ENCODE data around the gene LRP1B. TPM values are rescaled to one million over a fixed set of nuclear protein-coding genes. Genes with fewer than 3 reads are reported as not detected.

Gene LRP1B
- polyA plus RNA-seq, 6 donors from 2014 or later = not detected

DNA sequence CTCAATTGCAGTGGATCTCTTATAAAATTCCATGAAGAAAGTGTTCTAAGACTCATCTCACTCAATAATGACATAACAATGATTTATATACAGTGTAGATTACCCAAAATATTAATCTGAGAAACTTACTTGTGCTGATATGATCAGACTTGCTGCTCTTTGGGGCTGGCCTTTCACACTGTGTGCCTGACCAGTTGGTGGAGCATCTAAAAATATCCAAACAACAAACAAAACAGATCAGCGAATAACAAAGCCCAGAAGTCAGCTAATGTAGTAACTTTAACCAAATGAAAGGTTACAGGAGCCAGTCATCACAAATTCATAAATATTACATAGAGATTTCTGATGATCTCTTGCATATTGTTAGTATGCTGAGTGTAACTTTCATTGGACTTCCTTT, 1883.9 kb downstream of the LRP1B start:
- Mint-ChIP-seq H3K27me3 (no peaks in the 10 kb centered on the region), H3K9me3 (peaks cover 0 to 4% (median 0%) of the 10 kb centered on the region in 7 donors), H3K4me3 (no peak overlapping the region), H3K36me3 (no peaks in the 10 kb centered on the region), H3K27ac (no peak overlapping the region), H3K4me1 (no peaks in the 10 kb centered on the region)
- ATAC-seq (ENCODE audit: low read depth in 2 of 2) (no peak), DNase-seq (no peak)

DNA sequence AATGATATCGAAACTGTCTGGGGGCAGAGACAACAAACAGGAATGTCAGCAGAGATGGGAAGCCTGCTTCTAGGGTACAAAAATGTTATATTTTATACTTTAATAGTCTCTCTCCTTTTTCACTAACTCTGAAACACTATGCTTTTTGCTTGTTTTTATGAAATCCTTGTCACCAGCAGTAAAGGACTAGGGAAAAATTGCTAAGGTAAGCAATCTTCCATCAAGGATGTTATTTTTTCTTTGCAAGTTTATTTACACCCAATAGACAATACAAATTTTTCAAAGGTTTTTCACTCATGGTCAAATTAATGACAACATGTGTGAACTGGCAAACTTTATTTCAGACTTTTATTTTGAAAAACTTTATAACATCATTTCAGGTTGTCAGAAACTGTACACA, 1884.8 kb downstream of the LRP1B start:
- no peaks in the 10 kb centered on the region for H3K27me3 Mint-ChIP-seq
- no peak overlapping the region for H3K27ac Mint-ChIP-seq

DNA sequence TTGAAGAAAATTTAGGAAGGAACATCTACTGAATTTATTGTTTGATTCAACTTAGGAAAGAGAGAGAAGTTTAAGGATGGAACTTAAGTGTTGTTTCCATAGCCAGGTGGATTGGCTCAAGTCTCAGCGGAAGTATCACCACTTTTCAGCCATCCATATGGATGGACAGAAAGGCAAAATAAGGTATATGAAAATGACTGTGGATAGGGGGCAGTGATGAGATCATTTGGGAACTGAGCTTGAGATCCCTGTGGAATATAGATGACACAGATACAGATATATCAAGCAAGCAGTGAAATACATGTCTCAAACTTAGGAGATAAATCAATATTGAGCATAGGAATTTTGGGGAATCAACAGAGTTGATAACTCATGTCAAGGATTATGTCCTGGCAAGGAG, 1887.9 kb downstream of the LRP1B start:
- H3K4me3 Mint-ChIP-seq = no peak overlapping the region
- no peaks in the 10 kb centered on the region for H3K36me3 Mint-ChIP-seq
- ATAC-seq (ENCODE audit: low read depth in 2 of 2) = no peak
- H3K27ac Mint-ChIP-seq = no peak overlapping the region
- no peaks in the 10 kb centered on the region for H3K4me1 Mint-ChIP-seq
- peaks cover 0 to 4% (median 0%) of the 10 kb centered on the region in 7 donors for H3K9me3 Mint-ChIP-seq
- H3K27me3 Mint-ChIP-seq = no peaks in the 10 kb centered on the region
- no peak for DNase-seq

More for the DNA sequence above, 1884.8 kb downstream of the LRP1B start:
- ATAC-seq (ENCODE audit: low read depth in 2 of 2) = no peak
- no peak for DNase-seq
- no peaks in the 10 kb centered on the region for H3K4me1 Mint-ChIP-seq
- H3K4me3 Mint-ChIP-seq = no peak overlapping the region
- H3K36me3 Mint-ChIP-seq = no peaks in the 10 kb centered on the region
- H3K9me3 Mint-ChIP-seq = peaks cover 0 to 4% (median 0%) of the 10 kb centered on the region in 7 donors

DNA sequence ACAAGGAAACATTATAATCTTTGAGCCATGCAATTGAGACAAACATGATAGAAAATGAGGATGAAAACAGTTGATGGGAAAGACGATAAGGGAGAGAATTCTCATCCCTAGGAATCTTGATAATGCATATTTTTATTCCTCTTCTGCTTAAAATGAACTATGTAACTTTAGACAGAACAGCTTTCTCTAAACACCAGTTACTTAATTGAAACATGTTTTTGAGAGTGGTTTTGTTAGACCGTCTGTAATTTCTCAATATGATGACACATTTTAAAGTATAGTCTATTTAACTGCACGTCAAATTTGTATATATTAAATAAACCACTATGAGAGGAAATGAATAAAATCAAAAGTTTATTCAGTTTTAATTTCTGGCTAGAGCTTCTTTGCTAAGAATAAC, 1896.7 kb downstream of the LRP1B start:
- DNase-seq (no peak), ATAC-seq (ENCODE audit: low read depth in 2 of 2) (no peak)
- Mint-ChIP-seq H3K27me3 (no peaks in the 10 kb centered on the region), H3K4me3 (no peak overlapping the region), H3K9me3 (no peaks in the 10 kb centered on the region), H3K27ac (no peak overlapping the region), H3K4me1 (no peaks in the 10 kb centered on the region), H3K36me3 (no peaks in the 10 kb centered on the region)

DNA sequence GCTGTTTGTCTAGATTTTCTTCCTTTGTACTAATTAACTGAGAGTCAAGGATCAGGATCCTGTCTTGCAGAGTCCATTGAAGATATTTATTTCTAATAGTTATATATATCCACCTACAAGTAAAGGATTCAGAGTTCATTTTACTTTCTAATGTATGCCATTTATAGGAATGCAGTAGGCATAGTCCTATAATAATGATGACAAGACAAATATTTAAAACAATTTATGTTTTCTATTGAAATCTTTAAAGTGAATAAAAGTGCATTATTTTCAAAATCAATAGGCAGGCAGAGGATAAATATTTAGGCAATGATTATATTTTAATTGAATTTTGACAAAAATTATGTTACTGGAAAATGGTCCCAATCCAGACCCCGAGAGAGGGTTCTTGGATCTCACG, 1919.9 kb downstream of the LRP1B start:
- ATAC-seq (ENCODE audit: low read depth in 2 of 2) = no peak
- Mint-ChIP-seq H3K27me3 (no peaks in the 10 kb centered on the region), H3K36me3 (no peaks in the 10 kb centered on the region), H3K27ac (no peak overlapping the region), H3K4me3 (no peak overlapping the region), H3K4me1 (no peaks in the 10 kb centered on the region), H3K9me3 (peaks cover 0 to 7% (median 3%) of the 10 kb centered on the region in 7 donors)
- DNase-seq = no peak

DNA sequence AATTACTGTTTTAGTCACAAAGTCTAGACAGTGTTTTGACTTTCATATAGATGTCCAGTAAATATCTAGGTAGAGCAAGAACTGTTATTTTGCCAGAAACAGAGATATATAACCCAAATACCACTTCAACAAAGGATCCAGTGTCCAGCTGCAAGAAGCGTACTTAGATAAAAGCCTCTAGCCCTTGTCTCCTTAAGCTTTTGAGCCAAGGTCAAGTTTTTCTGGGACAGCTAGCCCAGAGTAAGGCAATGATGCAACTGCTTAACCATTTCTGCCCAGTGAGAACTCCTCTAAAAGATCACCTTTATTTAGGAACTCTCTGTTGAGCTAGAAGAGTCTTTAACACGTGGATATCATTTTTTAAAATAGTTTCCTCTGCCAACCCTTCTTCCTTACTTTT, 1925.7 kb downstream of the LRP1B start:
- H3K27ac Mint-ChIP-seq = no peak overlapping the region
- no peak overlapping the region for H3K4me3 Mint-ChIP-seq
- no peaks in the 10 kb centered on the region for H3K27me3 Mint-ChIP-seq
- no peaks in the 10 kb centered on the region for H3K36me3 Mint-ChIP-seq
- no peaks in the 10 kb centered on the region for H3K4me1 Mint-ChIP-seq
- ATAC-seq (ENCODE audit: low read depth in 2 of 2) (no peak), DNase-seq (no peak)
- H3K9me3 Mint-ChIP-seq = peaks cover 0 to 4% (median 3%) of the 10 kb centered on the region in 7 donors

DNA sequence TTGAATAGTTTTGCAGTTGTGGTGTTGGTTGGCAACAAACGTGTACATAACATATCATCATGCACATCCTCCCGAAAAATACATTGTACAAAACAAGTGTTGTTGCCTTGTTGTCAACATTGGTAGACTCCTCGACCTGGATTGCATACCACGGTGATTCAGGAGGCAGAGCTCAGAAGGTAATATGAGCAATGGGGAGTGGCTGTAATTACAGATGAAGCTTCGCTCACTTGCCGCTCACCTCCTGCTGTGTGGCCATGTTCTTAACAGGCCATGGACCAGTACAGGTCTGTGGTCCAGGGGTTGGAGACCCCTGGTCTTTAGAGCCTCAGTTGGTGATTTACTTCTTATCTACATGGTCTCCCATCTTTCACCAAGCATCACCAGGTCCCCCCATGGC, 1927.5 kb downstream of the LRP1B start:
- Mint-ChIP-seq H3K36me3 (no peaks in the 10 kb centered on the region), H3K4me3 (no peak overlapping the region), H3K9me3 (peaks cover 0 to 5% (median 3%) of the 10 kb centered on the region in 7 donors), H3K4me1 (no peaks in the 10 kb centered on the region), H3K27ac (no peak overlapping the region), H3K27me3 (no peaks in the 10 kb centered on the region)
- ATAC-seq (ENCODE audit: low read depth in 2 of 2) (no peak), DNase-seq (no peak)

DNA sequence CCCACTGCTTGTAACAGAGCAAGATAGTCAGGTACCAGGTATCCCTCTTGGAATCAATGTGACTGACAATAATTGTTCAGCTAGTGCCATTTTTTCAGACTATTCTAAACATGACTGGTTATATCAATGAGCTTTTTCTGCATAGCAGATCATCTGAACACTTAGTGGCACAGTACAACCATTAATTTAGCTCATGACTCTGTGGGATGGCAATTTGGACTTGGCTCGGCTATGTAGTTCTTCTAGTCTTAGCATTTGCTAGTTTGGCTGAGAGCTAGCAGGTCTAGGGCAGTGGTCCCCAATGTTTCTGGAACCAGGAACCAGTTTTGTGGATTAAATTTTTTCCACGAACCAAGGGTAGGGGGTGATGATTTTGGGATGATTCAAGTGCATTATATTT, 1929.2 kb downstream of the LRP1B start:
- Mint-ChIP-seq H3K9me3 (peaks cover 0 to 7% (median 3%) of the 10 kb centered on the region in 7 donors), H3K4me3 (no peak overlapping the region), H3K4me1 (no peaks in the 10 kb centered on the region), H3K36me3 (no peaks in the 10 kb centered on the region), H3K27ac (no peak overlapping the region), H3K27me3 (no peaks in the 10 kb centered on the region)
- ATAC-seq (ENCODE audit: low read depth in 2 of 2) = no peak
- no peak for DNase-seq

DNA sequence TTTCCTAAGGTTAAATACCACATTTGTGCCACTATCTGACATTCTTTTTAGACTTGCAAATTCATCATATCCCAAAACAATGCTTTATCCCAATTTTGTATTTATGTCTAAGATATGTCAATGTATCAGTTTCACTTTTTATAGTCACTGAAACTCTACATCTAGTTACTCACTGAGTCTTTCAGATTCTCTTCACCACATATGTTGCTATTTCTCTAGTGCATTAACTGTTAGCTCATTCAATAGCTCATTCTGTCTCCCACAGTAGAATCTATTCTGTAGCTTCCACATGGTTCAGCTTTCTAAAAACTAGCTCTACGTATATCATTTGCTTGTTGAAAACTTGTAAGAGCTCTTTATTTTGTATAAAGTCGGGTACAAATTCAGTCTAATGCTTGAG, 1930.1 kb downstream of the LRP1B start:
- no peaks in the 10 kb centered on the region for H3K36me3 Mint-ChIP-seq
- H3K9me3 Mint-ChIP-seq = peaks cover 0 to 6% (median under 1%) of the 10 kb centered on the region in 7 donors
- ATAC-seq (ENCODE audit: low read depth in 2 of 2) = no peak

DNA sequence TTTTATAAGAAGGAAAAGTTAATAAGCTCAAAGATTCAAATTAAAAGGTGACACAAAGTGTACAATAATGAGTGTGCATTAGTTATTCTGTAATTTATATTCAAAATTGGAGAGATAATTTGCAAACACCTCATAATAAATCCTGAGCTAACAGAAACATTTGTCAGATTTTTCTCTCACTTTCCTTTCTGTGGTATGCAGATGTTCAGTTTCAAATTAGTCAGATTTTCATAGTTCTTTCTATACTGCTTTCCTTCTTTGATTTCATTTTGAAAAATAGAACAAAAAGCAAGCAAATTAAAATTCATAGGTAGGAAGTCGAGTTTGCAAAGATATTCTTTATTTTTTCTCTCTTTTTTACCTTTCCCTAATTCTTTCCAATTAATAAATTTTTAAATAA, 1930.5 kb downstream of the LRP1B start:
- Mint-ChIP-seq H3K27me3 (no peaks in the 10 kb centered on the region), H3K9me3 (peaks cover 0 to 6% (median 0%) of the 10 kb centered on the region in 7 donors), H3K4me3 (no peak overlapping the region), H3K36me3 (no peaks in the 10 kb centered on the region), H3K27ac (no peak overlapping the region), H3K4me1 (no peaks in the 10 kb centered on the region)
- no peak for DNase-seq
- no peak for ATAC-seq (ENCODE audit: low read depth in 2 of 2)

More for the DNA sequence above, 1930.1 kb downstream of the LRP1B start:
- Mint-ChIP-seq H3K27ac (no peak overlapping the region), H3K4me1 (no peaks in the 10 kb centered on the region), H3K27me3 (no peaks in the 10 kb centered on the region), H3K4me3 (no peak overlapping the region)
- DNase-seq = no peak

DNA sequence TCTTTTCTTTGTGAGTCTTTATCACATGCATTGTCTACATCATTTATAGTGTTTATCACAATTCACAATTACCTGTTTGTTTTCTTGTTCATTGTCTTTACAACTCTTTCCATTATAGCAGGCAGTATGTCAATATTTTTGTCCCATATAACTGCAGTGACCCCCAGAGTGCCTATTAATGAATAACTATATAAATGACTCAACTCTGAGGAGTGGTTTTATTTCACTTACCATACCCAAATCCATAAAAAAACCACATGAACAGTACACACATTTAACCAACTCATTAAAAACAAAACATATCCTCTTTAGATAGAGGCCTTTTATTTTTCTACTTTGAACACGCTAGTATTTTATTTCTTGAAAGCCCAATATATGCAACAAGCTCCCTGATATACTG, 1931.5 kb downstream of the LRP1B start:
- Mint-ChIP-seq H3K4me3 (no peak overlapping the region), H3K27me3 (no peaks in the 10 kb centered on the region), H3K4me1 (no peaks in the 10 kb centered on the region), H3K27ac (no peak overlapping the region), H3K9me3 (peaks cover 0 to 4% (median 0%) of the 10 kb centered on the region in 7 donors), H3K36me3 (no peaks in the 10 kb centered on the region)
- DNase-seq (no peak), ATAC-seq (ENCODE audit: low read depth in 2 of 2) (no peak)

DNA sequence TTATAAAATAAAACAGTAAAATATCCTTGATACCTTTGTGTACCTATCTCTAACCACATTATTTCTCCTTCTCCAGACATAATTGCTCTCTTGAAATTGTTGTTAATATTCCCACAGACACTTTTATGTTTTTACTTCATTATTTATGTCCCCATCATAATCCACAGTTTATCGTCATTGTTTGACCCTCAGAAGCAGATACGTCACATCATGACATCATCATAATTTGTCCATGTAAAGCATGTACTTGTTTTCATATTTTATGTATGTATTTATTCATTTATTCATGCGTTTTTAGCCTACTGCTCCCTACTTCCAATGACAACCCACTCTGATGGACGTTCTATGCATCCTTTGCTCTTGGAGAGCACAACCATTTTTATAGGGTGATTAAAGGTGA, 1943.7 kb downstream of the LRP1B start:
- H3K27ac Mint-ChIP-seq = no peak overlapping the region
- no peak overlapping the region for H3K4me3 Mint-ChIP-seq
- no peaks in the 10 kb centered on the region for H3K4me1 Mint-ChIP-seq
- H3K9me3 Mint-ChIP-seq = peaks cover 0 to 4% (median 1%) of the 10 kb centered on the region in 7 donors
- H3K36me3 Mint-ChIP-seq = no peaks in the 10 kb centered on the region
- no peaks in the 10 kb centered on the region for H3K27me3 Mint-ChIP-seq
- DNase-seq (no peak), ATAC-seq (ENCODE audit: low read depth in 2 of 2) (no peak)

DNA sequence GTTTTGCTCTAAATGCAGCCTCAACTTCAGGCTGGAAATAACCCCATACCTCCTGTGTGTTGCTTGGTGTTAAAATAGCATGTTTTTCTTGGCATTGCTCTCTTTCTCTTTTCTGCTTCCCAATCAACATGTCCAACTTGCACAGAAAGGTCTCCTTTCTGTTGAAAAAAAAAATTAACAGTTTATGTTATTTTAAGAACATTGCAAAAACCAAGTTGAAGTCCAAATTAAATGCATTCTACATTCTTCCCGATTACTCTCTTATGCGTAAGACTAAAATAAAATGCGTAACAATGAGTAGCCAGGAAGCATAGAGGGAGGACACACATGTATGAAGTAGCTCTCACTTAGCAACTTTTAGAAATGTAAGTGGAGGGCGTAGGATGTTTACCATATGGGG, 1944.5 kb downstream of the LRP1B start:
- no peaks in the 10 kb centered on the region for H3K4me1 Mint-ChIP-seq
- peaks cover 0 to 10% (median 1%) of the 10 kb centered on the region in 7 donors for H3K9me3 Mint-ChIP-seq
- no peak overlapping the region for H3K4me3 Mint-ChIP-seq
- ATAC-seq (ENCODE audit: low read depth in 2 of 2) (no peak), DNase-seq (no peak)
- no peaks in the 10 kb centered on the region for H3K27me3 Mint-ChIP-seq
- H3K27ac Mint-ChIP-seq = no peak overlapping the region
- no peaks in the 10 kb centered on the region for H3K36me3 Mint-ChIP-seq

DNA sequence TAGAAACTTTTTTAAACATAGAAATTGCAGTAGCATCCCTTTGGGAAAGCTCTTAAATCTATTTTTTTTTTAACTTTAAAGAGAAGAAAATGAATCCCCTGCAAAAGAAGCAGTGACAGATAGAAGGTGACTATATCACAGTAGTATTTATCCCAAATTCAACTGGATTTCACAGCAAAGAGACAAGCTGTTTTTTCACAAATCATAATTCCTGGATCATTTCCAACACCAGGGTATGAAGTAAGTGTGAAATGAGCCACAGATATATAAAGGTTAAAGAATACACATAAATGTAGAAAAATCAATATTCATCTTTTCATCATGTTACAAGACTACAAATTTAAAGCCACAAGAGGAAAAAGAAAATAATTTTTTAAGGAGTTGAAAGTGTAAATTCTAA, 1945.7 kb downstream of the LRP1B start:
- Mint-ChIP-seq H3K4me1 (no peaks in the 10 kb centered on the region), H3K4me3 (no peak overlapping the region), H3K9me3 (peaks cover 0 to 13% (median 1%) of the 10 kb centered on the region in 7 donors), H3K27ac (no peak overlapping the region), H3K36me3 (no peaks in the 10 kb centered on the region), H3K27me3 (no peaks in the 10 kb centered on the region)
- ATAC-seq (ENCODE audit: low read depth in 2 of 2) (no peak), DNase-seq (no peak)

DNA sequence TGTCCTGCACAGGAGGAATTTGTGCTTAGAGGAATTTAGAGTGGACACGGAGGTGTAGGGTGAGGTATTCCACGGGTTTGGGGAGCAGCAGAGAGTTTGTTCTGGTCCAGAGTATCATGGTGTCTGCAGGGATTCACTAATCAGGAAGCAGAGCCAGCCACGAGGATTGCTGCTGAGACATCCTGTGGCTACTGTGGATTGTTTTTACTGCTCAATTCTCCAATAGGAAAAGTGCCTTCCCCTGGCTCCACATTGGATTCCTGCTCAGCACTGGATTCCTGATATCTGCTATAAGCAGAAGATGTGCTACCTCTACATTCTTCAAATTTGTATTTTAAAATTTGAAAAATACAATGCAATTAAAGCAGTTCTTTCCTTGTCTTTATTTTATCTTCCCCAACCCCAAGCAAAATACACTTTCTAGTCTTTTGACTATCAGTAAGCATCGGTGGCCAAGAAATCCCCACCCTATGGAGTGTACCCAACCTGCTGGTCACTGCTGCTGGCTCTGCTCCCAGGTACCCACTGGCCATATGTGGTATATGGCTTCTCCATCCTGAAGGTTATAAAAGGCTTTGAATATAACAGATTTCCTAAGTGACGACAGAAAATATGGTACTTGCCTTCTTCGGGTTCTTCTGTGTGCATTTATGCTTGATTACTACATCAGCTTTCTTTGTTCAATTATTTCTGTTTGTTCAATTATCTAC, 1947.6 kb downstream of the LRP1B start:
- peaks cover 0 to 10% (median 1%) of the 10 kb centered on the region in 7 donors for H3K9me3 Mint-ChIP-seq
- no peaks in the 10 kb centered on the region for H3K36me3 Mint-ChIP-seq
- H3K27me3 Mint-ChIP-seq = no peaks in the 10 kb centered on the region
- DNase-seq = no peak
- H3K27ac Mint-ChIP-seq = no peak overlapping the region
- no peak for ATAC-seq (ENCODE audit: low read depth in 2 of 2)
- no peaks in the 10 kb centered on the region for H3K4me1 Mint-ChIP-seq
- peak overlapping the region in 1 of 8 donors; percentile 48 for H3K4me3 Mint-ChIP-seq
